H9 (cell line): ENCODE results near the gene LRRC45. TPM values are rescaled to one million over a fixed set of nuclear protein-coding genes. Genes with fewer than 3 reads are reported as not detected.

Experiments used
- DNase-seq: peaks from one replicate; pipeline ENCODE4 v3.0.0-alpha.2; 2017
- H2AFZ ChIP-seq: one replicate; pipeline ENCODE4 v1.6.1; 2013; ENCODE audit warnings: mild to moderate bottlenecking, low read length, control low read depth, moderate library complexity
- H2AK5ac ChIP-seq: 2 replicates; pipeline ENCODE4 v1.6.1; 2013; ENCODE audit warnings: low read length, control low read depth, mixed read lengths; ENCODE audit not compliant: insufficient read length
- H2BK120ac ChIP-seq: one replicate; pipeline ENCODE4 v1.6.1; 2013; ENCODE audit warnings: low read depth, mild to moderate bottlenecking, low read length, control low read depth, inconsistent platforms; ENCODE audit not compliant: poor library complexity, severe bottlenecking
- H2BK12ac ChIP-seq: 2 replicates; pipeline ENCODE4 v1.6.1; 2013; ENCODE audit warnings: low read length, control low read depth, mixed read lengths, low read depth; ENCODE audit not compliant: insufficient read length
- H2BK15ac ChIP-seq: 2 replicates; pipeline ENCODE4 v1.6.1; 2013; ENCODE audit warnings: low read depth, low read length, control low read depth
- H2BK20ac ChIP-seq: one replicate; pipeline ENCODE4 v1.6.1; 2013; ENCODE audit warnings: low read depth, mild to moderate bottlenecking, low read length, control low read depth, inconsistent platforms; ENCODE audit not compliant: poor library complexity, severe bottlenecking
- H2BK5ac ChIP-seq: 2 replicates; pipeline ENCODE4 v1.6.1; 2013; ENCODE audit warnings: low read length, control low read depth, mixed read lengths; ENCODE audit not compliant: insufficient read length
- H3K14ac ChIP-seq: 2 replicates; pipeline ENCODE4 v1.6.1; 2013; ENCODE audit warnings: low read length, control low read depth; ENCODE audit not compliant: insufficient read depth
- H3K18ac ChIP-seq: 2 replicates; pipeline ENCODE4 v1.6.1; 2013; ENCODE audit warnings: low read depth, mild to moderate bottlenecking, mixed read lengths, low read length, control low read depth; ENCODE audit not compliant: insufficient read length
- H3K23ac ChIP-seq: 2 replicates; pipeline ENCODE4 v1.6.1; 2013; ENCODE audit warnings: low read length, control low read depth, mixed read lengths, low read depth; ENCODE audit not compliant: insufficient read length
- H3K23me2 ChIP-seq: 2 replicates; pipeline ENCODE4 v1.6.1; 2013; ENCODE audit warnings: low read depth, mild to moderate bottlenecking, mixed read lengths, low read length, control low read depth; ENCODE audit not compliant: insufficient read length, poor library complexity, severe bottlenecking
- H3K27ac ChIP-seq: 2 replicates; pipeline ENCODE4 v1.5.1; 2013; ENCODE audit warnings: low read length, control low read depth, mixed read lengths, low read depth; ENCODE audit not compliant: insufficient read length
- H3K27me3 ChIP-seq: 2 replicates; pipeline ENCODE4 v1.6.1; 2013; ENCODE audit warnings: low read length, control low read depth, inconsistent platforms; ENCODE audit not compliant: insufficient read depth
- H3K4ac ChIP-seq: 2 replicates; pipeline ENCODE4 v1.6.1; 2013; ENCODE audit warnings: low read depth, mild to moderate bottlenecking, control low read depth, inconsistent platforms, low read length, moderate library complexity
- H3K4me1 ChIP-seq: 2 replicates; pipeline ENCODE4 v1.6.1; 2013; ENCODE audit warnings: low read length, control low read depth, inconsistent platforms; ENCODE audit not compliant: insufficient read depth
- H3K4me2 ChIP-seq: 2 replicates; pipeline ENCODE4 v1.6.1; 2013; ENCODE audit warnings: low read length, control low read depth, mixed read lengths; ENCODE audit not compliant: insufficient read length, insufficient read depth
- H3K56ac ChIP-seq: 2 replicates; pipeline ENCODE4 v1.6.1; 2013; ENCODE audit warnings: low read depth, mild to moderate bottlenecking, mixed read lengths, low read length, control low read depth; ENCODE audit not compliant: insufficient read length
- H3K79me1 ChIP-seq: 2 replicates; pipeline ENCODE4 v1.6.1; 2013; ENCODE audit warnings: low read depth, mild to moderate bottlenecking, moderate library complexity, low read length, control low read depth, inconsistent platforms; ENCODE audit not compliant: insufficient read depth, poor library complexity, severe bottlenecking
- H3K79me2 ChIP-seq: 2 replicates; pipeline ENCODE4 v1.6.1; 2013; ENCODE audit warnings: low read length, control low read depth, inconsistent platforms; ENCODE audit not compliant: insufficient read depth
- H3K9ac ChIP-seq: 2 replicates; pipeline ENCODE4 v1.6.1; 2013; ENCODE audit warnings: low read length, control low read depth, mixed read lengths; ENCODE audit not compliant: insufficient read length; ENCODE audit errors: extremely low read depth
- H3K9me3 ChIP-seq: one replicate; pipeline ENCODE4 v1.6.1; 2013; ENCODE audit warnings: low read depth, low read length, inconsistent platforms; ENCODE audit not compliant: control insufficient read depth
- H3T11ph ChIP-seq: one replicate; pipeline ENCODE4 v1.6.1; 2013; ENCODE audit warnings: mild to moderate bottlenecking, low read length, control low read depth, inconsistent platforms
- H4K20me1 ChIP-seq: one replicate; pipeline ENCODE4 v1.6.1; 2013; ENCODE audit not compliant: control insufficient read depth, insufficient read length, insufficient read depth
- H4K5ac ChIP-seq: 2 replicates; pipeline ENCODE4 v1.6.1; 2013; ENCODE audit warnings: low read depth, mild to moderate bottlenecking, mixed read lengths, low read length, control low read depth; ENCODE audit not compliant: insufficient read length
- H4K8ac ChIP-seq: replicated peaks from 2 replicates; pipeline ENCODE4 v1.6.1; 2013; ENCODE audit warnings: low read length, control low read depth, mixed read lengths, low read depth; ENCODE audit not compliant: insufficient read length
- H4K91ac ChIP-seq: 2 replicates; pipeline ENCODE4 v1.6.1; 2013; ENCODE audit warnings: low read depth, mild to moderate bottlenecking, moderate library complexity, mixed read lengths, low read length, control low read depth; ENCODE audit not compliant: insufficient read length
- H3K27ac Mint-ChIP-seq, 3 experiments: 2 replicates in 2 of 3; 3 replicates in 1 of 3; pipeline ENCODE4 v1.8.0; 2020 to 2021; ENCODE audit warnings: mixed read lengths in 3 of 3, mild to moderate bottlenecking in 1 of 3, moderate library complexity in 1 of 3
- H3K27me3 Mint-ChIP-seq: 2 replicates; pipeline ENCODE4 v1.8.0; 2021; ENCODE audit warnings: low read depth, mild to moderate bottlenecking, moderate library complexity, mixed read lengths
- H3K36me3 Mint-ChIP-seq, 3 experiments: 2 replicates in 2 of 3; 3 replicates in 1 of 3; pipeline ENCODE4 v1.8.0; 2020 to 2021; ENCODE audit warnings: low read depth in 3 of 3, mixed read lengths in 3 of 3; ENCODE audit not compliant: insufficient read depth in 1 of 3
- H3K4me1 Mint-ChIP-seq, 2 experiments: 2 replicates each; pipeline ENCODE4 v1.8.0; 2020; ENCODE audit warnings: mixed read lengths in 2 of 2
- H3K4me3 Mint-ChIP-seq, 2 experiments: 2 replicates in 1 of 2; 3 replicates in 1 of 2; pipeline ENCODE4 v1.8.0; 2020 to 2021; ENCODE audit warnings: mild to moderate bottlenecking in 2 of 2, mixed read lengths in 2 of 2, moderate library complexity in 1 of 2
- H3K9me3 Mint-ChIP-seq, 2 experiments: 2 replicates in 1 of 2; 3 replicates in 1 of 2; pipeline ENCODE4 v1.8.0; 2020; ENCODE audit warnings: mild to moderate bottlenecking in 2 of 2, mixed read lengths in 2 of 2, moderate library complexity in 1 of 2
- CTCF ChIP-seq: fragments of 200-600 bp; sonication (generic); conservative IDR thresholded peaks from 3 replicates; pipeline ENCODE4 v1.8.0; 2021; ENCODE audit warnings: antibody characterized with exemption, mild to moderate bottlenecking
- WGBS: extraction: QIAGEN DNeasy Blood & Tissue Kit; methylation state at CpG from one replicate; pipeline ENCODE4 v1.1.7; 2013; ENCODE audit warnings: missing lambda C conversion rate, low lambda C conversion rate, mixed read lengths; ENCODE audit not compliant: insufficient read length; ENCODE audit errors: extremely low coverage; 5-methylcytosine and 5-hydroxymethylcytosine counted together
- total RNA-seq: library from RNA; stranded (reverse); gene quantifications from 2 replicates; pipeline ENCODE4 v1.2.1, GENCODE V29; 2021

LRRC45 gene
- total RNA-seq, 1 experiment from 2014 or later = 28.7 TPM

GRCh38 chr17:82048571-82048971, 25.5 kb downstream of the LRRC45 start:
- Histone ChIP-seq H3K4ac (no peak overlapping the region), H4K8ac (no peak overlapping the region), H4K5ac (no peak overlapping the region), H3K27me3 (no peaks in the 10 kb centered on the region), H3K56ac (no peak overlapping the region), H3K4me1 (no peaks in the 10 kb centered on the region; the same call in 1 of the 2 replicates), H3K14ac (no peak overlapping the region), H4K91ac (no peak overlapping the region), H3K9me3 (no peaks in the 10 kb centered on the region), H3K27ac (no peak overlapping the region), H3K4me2 (no peak overlapping the region), H3T11ph (no peak overlapping the region), H3K23me2 (no peaks in the 10 kb centered on the region), H4K20me1 (no peaks in the 10 kb centered on the region), H2BK15ac (no peak overlapping the region), H3K9ac (no peak overlapping the region), H2BK5ac (no peak overlapping the region), H2BK20ac (no peak overlapping the region), H2BK120ac (no peak overlapping the region), H3K79me2 (no peaks in the 10 kb centered on the region), H3K79me1 (peaks cover 2% of the 10 kb centered on the region), H2AFZ (no peak overlapping the region), H2AK5ac (no peak overlapping the region), H2BK12ac (no peak overlapping the region), H3K23ac (no peak overlapping the region), H3K18ac (no peak overlapping the region)
- TF ChIP-seq CTCF = no peak
- whole genome bisulfite sequencing = no CpG with 5 or more reads among the region's 20 CpGs
- Mint-ChIP-seq H3K9me3 (no peaks in the 10 kb centered on the region), H3K4me1 (peaks cover 0 to 16% of the 10 kb centered on the region in 2 experiments; a peak in 2 of 4 replicates), H3K27ac (no peak overlapping the region), H3K4me3 (no peak overlapping the region), H3K27me3 (no peaks in the 10 kb centered on the region; the same call in 1 of the 2 replicates), H3K36me3 (peaks cover 6 to 25% (median 25%) of the 10 kb centered on the region in 3 experiments; a peak in 6 of 7 replicates)
- DNase-seq = no peak
